Ovary (tissue), 9 donors: ENCODE data around the gene HABP4. TPM values are rescaled to one million over a fixed set of nuclear protein-coding genes. Genes with fewer than 3 reads are reported as not detected.

ENCODE experiments used
- DNase-seq, 5 donors: peaks; one replicate each; pipeline ENCODE4 v3.0.0-alpha.2; 2019 to 2020
- H3K27ac ChIP-seq, 2 donors: fragments of 200-600 bp; one replicate each; pipeline versions ENCODE4 v1.5.1 to v1.8.0; 2019 to 2022
- H3K27me3 ChIP-seq: fragments of 200-600 bp; one replicate; pipeline ENCODE4 v1.8.0; 2022
- H3K36me3 ChIP-seq: fragments of 200-600 bp; sonication (generic); one replicate; pipeline ENCODE4 v1.5.1; 2019
- H3K4me1 ChIP-seq: one replicate; pipeline ENCODE4 v1.8.1; 2013; ENCODE audit warnings: mild to moderate bottlenecking, moderate library complexity; ENCODE audit not compliant: insufficient read depth
- H3K4me3 ChIP-seq: fragments of 200-600 bp; sonication (generic); one replicate; pipeline ENCODE4 v1.5.1; 2017
- H3K9me3 ChIP-seq, 2 donors: fragments of 200-600 bp in 1 of 2; sonication (generic) in 1 of 2; one replicate each; pipeline versions ENCODE4 v1.5.1 to v1.8.1; 2013 to 2019; ENCODE audit warnings: mild to moderate bottlenecking in 1 of 2, moderate library complexity in 1 of 2
- CTCF ChIP-seq, 3 donors: fragments of 450-650 bp in 2 of 3; fragments of 200-600 bp in 1 of 3; IDR thresholded peaks; one replicate each; pipeline versions ENCODE4 v1.5.1 to v1.8.0; 2016 to 2022; ENCODE audit warnings: antibody characterized with exemption in 3 of 3, mild to moderate bottlenecking in 1 of 3
- EP300 ChIP-seq: sonication (generic); formaldehyde crosslinking; IDR thresholded peaks from one replicate; pipeline ENCODE4 v1.6.1; 2017; ENCODE audit warnings: antibody characterized with exemption
- POLR2A ChIP-seq: fragments of 450-650 bp; IDR thresholded peaks from one replicate; pipeline ENCODE4 v1.6.1; 2017; ENCODE audit warnings: antibody characterized with exemption, mild to moderate bottlenecking, moderate library complexity
- whole genome bisulfite sequencing, 3 donors: extraction: QIAGEN DNeasy Blood & Tissue Kit in 1 of 3; methylation state at CpG; one replicate each; pipeline versions ENCODE4 v1.1.5 to v1.1.7; 2013 to 2017; 5-methylcytosine and 5-hydroxymethylcytosine counted together
- intact Hi-C, 4 donors: fragments of 100-400 bp; cut with DNase I; formaldehyde crosslinking; loops; one replicate each; pipeline versions ENCODE4 v1.11.0 to v1.15.1; 2022 to 2023
- polyA plus RNA-seq, 2 donors: library from polyadenylated mRNA; stranded (reverse); fragments of 200-250 nt in 1 of 2; fragments of 350-450 nt in 1 of 2; fragmentation: Illumina TruSeq in 1 of 2; extraction: RNeasy Lipid Tissue Mini Kit (QIAGEN cat#74804) in 1 of 2; gene quantifications; one replicate each; pipeline ENCODE4 v1.2.3, GENCODE V29; 2013 to 2014
- total RNA-seq, 7 donors: library from RNA; depleted of rRNA in 2 of 7; stranded (reverse); fragments of >200 nt in 2 of 7; fragmentation: NEBNext Ultra II Directional in 3 of 7; extraction: Animal tissue kit (Norgen Biotek cat#: 25700) in 3 of 7; gene quantifications; one replicate each; pipeline versions ENCODE4 v1.1.0 to v1.2.4, GENCODE V29; 2016 to 2023
- donor health status: DM: no; HTN: no; CAD: no; lungs with moderate emphysema.
- donor health status: DM: no; HTN: no; CAD: no.
- donor health status: Bipolar disorder and iron deficiency.
- donor health status: DM: yes; HTN: yes; CAD: no.
- donor health status: DM: no; HTN: no; CAD: no.
- donor health status: DM: yes; HTN: yes; CAD: no.

HABP4 gene
- total and polyA plus RNA-seq, 9 donors = 10.3 to 23.4 (median 19.2) TPM

DNA sequence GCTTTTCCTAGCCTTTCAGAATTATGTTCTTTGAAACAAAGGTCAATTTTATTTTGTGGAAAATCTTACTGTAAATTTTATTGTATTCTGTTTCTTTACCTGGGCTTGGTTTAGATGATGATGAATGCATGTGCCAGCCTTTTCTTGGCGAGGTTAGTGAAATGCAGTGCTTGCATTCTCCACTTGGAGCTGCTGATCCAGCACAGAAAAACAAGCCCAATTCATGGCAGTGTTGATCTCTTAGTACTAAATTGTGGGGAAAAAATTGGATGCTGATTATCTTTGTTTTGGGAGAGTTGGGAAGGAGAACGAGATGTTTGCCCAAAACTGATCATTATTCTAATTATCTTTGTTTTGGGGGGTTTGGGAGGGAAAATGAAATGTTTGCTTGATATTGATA lies 3.7 kb downstream of the HABP4 start:
- intact Hi-C loops = loop anchor here in 1 of 4 donors (10.0 kb wide), 1 partner anchor 61 kb away; no protein-coding TSS in a partner anchor
- no peak overlapping the region for H3K27ac ChIP-seq
- WGBS, 3 donors = 35 to 46% (median 38%) methylated on average over 2 of the region's 2 CpGs

DNA sequence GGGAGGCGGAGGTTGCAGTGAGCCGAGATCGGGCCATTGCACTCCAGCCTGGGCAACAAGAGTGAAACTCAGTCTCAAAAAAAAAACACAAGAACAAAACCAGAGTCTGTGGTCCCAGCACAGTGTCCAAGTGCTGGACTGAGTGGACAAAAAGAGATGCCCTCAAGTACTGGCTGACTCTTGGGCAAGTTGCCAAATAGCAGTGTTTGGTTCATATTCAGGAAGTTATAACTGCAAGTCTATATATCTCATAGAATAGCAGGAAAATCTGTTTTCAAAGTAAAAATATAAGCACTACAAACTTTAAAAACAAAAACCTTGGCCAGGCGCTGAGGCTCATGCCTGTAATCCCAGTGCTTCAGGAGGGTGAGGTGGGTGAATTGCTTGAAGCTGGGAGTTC lies 7.3 kb downstream of the HABP4 start:
- Histone ChIP-seq H3K27ac (no peak overlapping the region), H3K27me3 (no peaks in the 10 kb centered on the region), H3K4me1 (no peaks in the 10 kb centered on the region), H3K4me3 (no peak overlapping the region), H3K36me3 (no peaks in the 10 kb centered on the region), H3K9me3 (no peaks in the 10 kb centered on the region)
- WGBS, 3 donors = 90 to 95% (median 94%) methylated on average over 4 of the region's 4 CpGs
- TF ChIP-seq CTCF (IDR thresholded peaks at IDR 0.05) (no peak), POLR2A (no peak), EP300 (no peak)
- intact Hi-C loops = loop anchor here in 1 of 4 donors (10.0 kb wide), 1 partner anchor 58 kb away; no protein-coding TSS in a partner anchor
- DNase-seq = no peak

More for the DNA sequence above, 3.7 kb downstream of the HABP4 start:
- H3K9me3 ChIP-seq = no peaks in the 10 kb centered on the region
- DNase-seq = no peak
- TF ChIP-seq POLR2A (no peak), EP300 (no peak), CTCF (IDR thresholded peaks at IDR 0.05) (no peak)
- no peak overlapping the region for H3K4me3 ChIP-seq
- no peaks in the 10 kb centered on the region for H3K27me3 ChIP-seq
- H3K4me1 ChIP-seq = no peaks in the 10 kb centered on the region
- no peaks in the 10 kb centered on the region for H3K36me3 ChIP-seq

DNA sequence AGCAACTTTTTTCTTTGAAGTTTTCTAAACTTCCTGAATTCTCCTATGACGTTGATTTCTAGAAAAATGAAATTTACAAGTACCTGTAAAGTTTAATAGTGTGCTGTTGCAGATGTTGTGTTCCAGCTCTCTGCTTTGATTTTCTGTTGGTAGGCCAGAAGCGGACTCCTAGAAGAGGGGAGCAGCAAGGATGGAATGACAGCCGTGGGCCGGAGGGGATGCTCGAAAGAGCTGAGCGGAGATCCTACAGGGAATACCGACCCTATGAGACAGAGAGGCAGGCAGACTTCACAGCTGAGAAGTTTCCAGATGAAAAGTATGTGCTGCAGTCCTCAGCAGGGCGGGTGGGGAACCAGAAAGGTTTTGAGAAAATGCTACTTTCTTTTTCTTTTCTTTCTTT lies 8.3 kb downstream of the HABP4 start:
- Histone ChIP-seq H3K27ac (no peak overlapping the region), H3K36me3 (no peaks in the 10 kb centered on the region), H3K4me1 (no peaks in the 10 kb centered on the region), H3K9me3 (no peaks in the 10 kb centered on the region), H3K27me3 (no peaks in the 10 kb centered on the region), H3K4me3 (no peak overlapping the region)
- no peak for DNase-seq
- WGBS, 3 donors = 92 to 95% (median 94%) methylated on average over 8 of the region's 8 CpGs
- TF ChIP-seq POLR2A = no peak
- TF ChIP-seq EP300 = no peak
- intact Hi-C loops = loop anchor here in 1 of 4 donors (10.0 kb wide), 1 partner anchor 57 kb away; no protein-coding TSS in a partner anchor

DNA sequence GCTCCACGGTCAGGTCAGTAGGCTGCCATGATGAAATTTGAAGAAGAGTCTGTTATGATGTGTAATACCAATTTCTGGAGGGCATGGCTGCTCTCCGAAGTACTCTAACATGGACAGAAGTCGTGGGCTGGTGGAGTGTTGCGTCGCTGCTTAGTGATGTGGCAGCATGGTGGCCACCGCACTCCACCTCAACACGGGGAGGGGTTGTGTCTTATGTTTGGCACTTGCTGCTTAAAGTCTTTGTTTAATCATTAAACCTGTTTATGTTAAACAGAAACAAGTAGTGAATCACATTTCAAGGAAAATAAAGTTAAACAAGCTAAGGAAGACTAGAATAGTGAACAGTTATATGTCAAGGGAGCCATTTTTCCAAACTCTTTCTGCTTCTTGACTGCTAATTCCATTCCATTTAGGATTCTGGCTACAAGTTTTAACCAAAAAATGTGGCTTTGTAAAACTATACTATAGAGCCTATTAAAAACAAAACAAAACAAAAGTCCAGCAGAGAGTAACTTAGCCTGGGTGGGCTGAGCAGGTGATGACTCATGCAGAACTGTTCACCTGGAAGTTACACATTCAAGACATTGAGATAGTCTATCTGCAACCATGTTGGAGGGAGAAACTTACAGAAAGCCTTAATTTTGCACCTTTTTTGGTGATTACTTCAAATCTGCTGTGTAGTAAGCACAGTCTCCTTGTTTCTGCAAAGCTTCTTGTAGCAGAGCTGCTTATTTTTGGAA lies 9.5 kb downstream of the HABP4 start:
- H3K4me1 ChIP-seq = no peaks in the 10 kb centered on the region
- H3K4me3 ChIP-seq = no peak overlapping the region
- 95 to 97% (median 95%) methylated on average over 7 of the region's 7 CpGs for WGBS, 3 donors
- no peak for DNase-seq
- no peak overlapping the region for H3K27ac ChIP-seq
- intact Hi-C loops = loop anchor here in 2 of 4 donors (10.0 kb wide), 2 partner anchors 55 to 165 kb away; no protein-coding TSS in a partner anchor
- no peaks in the 10 kb centered on the region for H3K36me3 ChIP-seq
- TF ChIP-seq CTCF (IDR thresholded peaks at IDR 0.05) (no peak), POLR2A (no peak), EP300 (no peak)
- H3K27me3 ChIP-seq = no peaks in the 10 kb centered on the region
- no peaks in the 10 kb centered on the region for H3K9me3 ChIP-seq

DNA sequence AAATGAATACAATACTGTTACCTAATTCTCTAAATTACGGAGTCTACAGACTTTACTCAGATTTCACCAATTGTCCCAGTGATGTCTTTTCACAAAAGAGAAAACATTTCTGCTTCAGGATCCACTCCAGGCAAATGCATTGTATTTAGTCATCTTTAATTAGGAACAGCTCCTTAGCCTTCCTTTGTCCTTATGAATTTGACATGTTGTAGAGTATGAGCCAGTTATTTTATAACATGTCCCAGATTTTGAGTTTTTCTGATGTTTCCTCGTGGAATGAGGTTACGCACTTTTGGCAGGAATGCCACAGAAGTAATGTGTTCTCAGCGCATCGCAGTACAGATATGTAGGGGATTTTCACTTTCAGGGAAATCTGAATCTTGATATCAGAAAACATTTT lies 10.5 kb downstream of the HABP4 start:
- H3K36me3 ChIP-seq = no peaks in the 10 kb centered on the region
- 75 to 90% (median 86%) methylated on average over 5 of the region's 5 CpGs for WGBS, 3 donors
- intact Hi-C loops = loop anchor here in 1 of 4 donors (10.0 kb wide), 1 partner anchor 164 kb away; no protein-coding TSS in a partner anchor
- H3K27ac ChIP-seq = no peak overlapping the region
- TF ChIP-seq POLR2A (no peak), CTCF (IDR thresholded peaks at IDR 0.05) (no peak), EP300 (no peak)
- no peaks in the 10 kb centered on the region for H3K9me3 ChIP-seq
- no peaks in the 10 kb centered on the region for H3K27me3 ChIP-seq
- no peaks in the 10 kb centered on the region for H3K4me1 ChIP-seq
- H3K4me3 ChIP-seq = no peak overlapping the region
- DNase-seq = no peak
